Effector memory CD4-positive, alpha-beta T cell (primary cell): Measurements from ENCODE around the gene SLC30A1.
"Not testable (repeated sequence)": the region's sequence is repeated elsewhere in the genome, so short reads cannot be mapped to it uniquely, and the experiment has no call there.

Experiments used
- DNase-seq, 3 donors: peaks; one replicate each; pipeline ENCODE4 v3.0.0-alpha.2; 2020
- H3K27ac ChIP-seq: 2 replicates; pipeline ENCODE4 v1.7.0; 2013; ENCODE audit warnings: mild to moderate bottlenecking, low read length, moderate library complexity; ENCODE audit not compliant: insufficient read depth, poor library complexity, severe bottlenecking
- H3K27me3 ChIP-seq: replicated peaks from 2 replicates; pipeline ENCODE4 v1.7.0; 2013; ENCODE audit warnings: mild to moderate bottlenecking, low read length; ENCODE audit not compliant: insufficient read depth, control insufficient read depth, poor library complexity, severe bottlenecking
- H3K36me3 ChIP-seq: 2 replicates; pipeline ENCODE4 v1.7.0; 2013; ENCODE audit warnings: mild to moderate bottlenecking, low read length, moderate library complexity; ENCODE audit not compliant: control insufficient read depth, insufficient read depth
- H3K4me1 ChIP-seq: 2 replicates; pipeline ENCODE4 v1.7.0; 2013; ENCODE audit warnings: low read length, mild to moderate bottlenecking; ENCODE audit not compliant: control insufficient read depth, insufficient read depth, poor library complexity, severe bottlenecking
- H3K4me3 ChIP-seq: 2 replicates; pipeline ENCODE4 v1.7.0; 2013; ENCODE audit warnings: low read length, low read depth, mild to moderate bottlenecking; ENCODE audit not compliant: insufficient read depth, poor library complexity, severe bottlenecking
- H3K9me3 ChIP-seq: 2 replicates; pipeline ENCODE4 v1.7.0; 2013; ENCODE audit warnings: mild to moderate bottlenecking, low read length, moderate library complexity; ENCODE audit not compliant: control insufficient read depth

SLC30A1 gene

GRCh38 chr1:211570378-211570777 lies 8.6 kb downstream of the SLC30A1 start:
- not testable (repeated sequence) for H3K9me3 ChIP-seq, H3K4me1 ChIP-seq, H3K27ac ChIP-seq, H3K36me3 ChIP-seq, DNase-seq, H3K4me3 ChIP-seq, H3K27me3 ChIP-seq

- H3K27ac ChIP-seq, result no peak overlapping the region
- no peaks in the 10 kb centered on the region for H3K27me3 ChIP-seq
- no peaks in the 10 kb centered on the region for H3K9me3 ChIP-seq
- H3K4me3 ChIP-seq, result no peak overlapping the region
- DNase-seq, result no peak
- no peaks in the 10 kb centered on the region for H3K4me1 ChIP-seq
- H3K36me3 ChIP-seq, result no peaks in the 10 kb centered on the region
These were observed 12.4 kb downstream of the SLC30A1 start for GRCh38 chr1:211566431-211567025.

GRCh38 chr1:211564084-211564483 lies 14.9 kb downstream of the SLC30A1 start:
- no peaks in the 10 kb centered on the region for H3K9me3 ChIP-seq
- no peaks in the 10 kb centered on the region for H3K27me3 ChIP-seq
- no peak overlapping the region for H3K27ac ChIP-seq
- no peaks in the 10 kb centered on the region for H3K36me3 ChIP-seq
- no peaks in the 10 kb centered on the region for H3K4me1 ChIP-seq
- no peak for DNase-seq
- H3K4me3 ChIP-seq, result no peak overlapping the region

- Histone ChIP-seq H3K9me3 (no peaks in the 10 kb centered on the region), H3K27me3 (no peaks in the 10 kb centered on the region), H3K27ac (no peak overlapping the region), H3K36me3 (no peaks in the 10 kb centered on the region), H3K4me1 (no peaks in the 10 kb centered on the region), H3K4me3 (no peak overlapping the region)
- no peak for DNase-seq
These were observed 19.5 kb downstream of the SLC30A1 start for GRCh38 chr1:211559222-211560010.

- H3K27ac ChIP-seq, result no peak overlapping the region
- no peaks in the 10 kb centered on the region for H3K4me1 ChIP-seq
- no peaks in the 10 kb centered on the region for H3K9me3 ChIP-seq
- DNase-seq, result no peak
- H3K27me3 ChIP-seq, result no peaks in the 10 kb centered on the region
- no peak overlapping the region for H3K4me3 ChIP-seq
- no peaks in the 10 kb centered on the region for H3K36me3 ChIP-seq
These were observed 20.9 kb downstream of the SLC30A1 start for GRCh38 chr1:211557894-211558625.

- no peak overlapping the region for H3K4me3 ChIP-seq
- H3K27ac ChIP-seq, result no peak overlapping the region
- H3K4me1 ChIP-seq, result no peaks in the 10 kb centered on the region
- no peak for DNase-seq
- H3K36me3 ChIP-seq, result no peaks in the 10 kb centered on the region
- H3K9me3 ChIP-seq, result no peaks in the 10 kb centered on the region
- no peaks in the 10 kb centered on the region for H3K27me3 ChIP-seq
These were observed 25.4 kb downstream of the SLC30A1 start for GRCh38 chr1:211553549-211553948.

GRCh38 chr1:211551638-211552460 lies 27.1 kb downstream of the SLC30A1 start:
- DNase-seq, result no peak
- no peaks in the 10 kb centered on the region for H3K27me3 ChIP-seq
- H3K4me3 ChIP-seq, result no peak overlapping the region
- no peaks in the 10 kb centered on the region for H3K4me1 ChIP-seq
- no peak overlapping the region for H3K27ac ChIP-seq
- no peaks in the 10 kb centered on the region for H3K36me3 ChIP-seq
- no peaks in the 10 kb centered on the region for H3K9me3 ChIP-seq

- no peak overlapping the region for H3K4me3 ChIP-seq
- no peaks in the 10 kb centered on the region for H3K4me1 ChIP-seq
- no peak for DNase-seq
- H3K27ac ChIP-seq, result no peak overlapping the region
- no peaks in the 10 kb centered on the region for H3K36me3 ChIP-seq
- no peaks in the 10 kb centered on the region for H3K27me3 ChIP-seq
- no peaks in the 10 kb centered on the region for H3K9me3 ChIP-seq
These were observed 29.8 kb downstream of the SLC30A1 start for GRCh38 chr1:211549092-211549711.

GRCh38 chr1:211548321-211549091 lies 30.5 kb downstream of the SLC30A1 start:
- H3K36me3 ChIP-seq, result no peaks in the 10 kb centered on the region
- H3K27me3 ChIP-seq, result no peaks in the 10 kb centered on the region
- no peaks in the 10 kb centered on the region for H3K4me1 ChIP-seq
- no peak for DNase-seq
- H3K9me3 ChIP-seq, result no peaks in the 10 kb centered on the region
- H3K4me3 ChIP-seq, result no peak overlapping the region
- H3K27ac ChIP-seq, result no peak overlapping the region
